Activated naive CD8-positive, alpha-beta T cell treated with anti-CD3 and anti-CD28 coated beads, Interleukin-2, amount 10 ng/mL, durations not matched to agents 7 days and 5 days (primary cell): ENCODE results near the gene TUBGCP2. TPM values are rescaled to one million over a fixed set of nuclear protein-coding genes. Genes with fewer than 3 reads are reported as not detected.

Experiments used
- ATAC-seq: fragments of 150-1000 bp; cut with Tn5 transposase; one replicate; pipeline ENCODE4 v1.10.0; 2021; ENCODE audit warnings: low read depth, moderate library complexity
- POLR2A ChIA-PET: fragments of 350-600 bp; sonication (Branson Sonifier 250); formaldehyde crosslinking; loops from one replicate; lab custom pipeline; 2021; ENCODE audit warnings: antibody characterized with exemption; lab: Charles Lee
- DNase-seq: peaks from one replicate; pipeline ENCODE4 v3.0.0; 2021
- H3K27ac Mint-ChIP-seq: one replicate; pipeline ENCODE4 v1.8.0; 2022; ENCODE audit warnings: mild to moderate bottlenecking, mixed read lengths
- H3K27me3 Mint-ChIP-seq: one replicate; pipeline ENCODE4 v1.8.0; 2022; ENCODE audit warnings: mild to moderate bottlenecking, moderate library complexity, mixed read lengths
- H3K36me3 Mint-ChIP-seq: one replicate; pipeline ENCODE4 v1.8.0; 2021; ENCODE audit warnings: mild to moderate bottlenecking, mixed read lengths
- H3K4me1 Mint-ChIP-seq: one replicate; pipeline ENCODE4 v1.8.0; 2021; ENCODE audit warnings: mixed read lengths
- H3K4me3 Mint-ChIP-seq: one replicate; pipeline ENCODE4 v1.8.0; 2022; ENCODE audit warnings: mild to moderate bottlenecking, moderate library complexity, mixed read lengths
- H3K9me3 Mint-ChIP-seq: one replicate; pipeline ENCODE4 v1.8.0; 2021; ENCODE audit warnings: mixed read lengths
- total RNA-seq, 2 experiments: library from RNA; stranded (reverse); gene quantifications; one replicate each; pipeline ENCODE4 v1.2.3, GENCODE V29; 2021

TUBGCP2 gene
- total RNA-seq, 2 experiments from 2014 or later, result 56.4 to 69.3 TPM

DNA sequence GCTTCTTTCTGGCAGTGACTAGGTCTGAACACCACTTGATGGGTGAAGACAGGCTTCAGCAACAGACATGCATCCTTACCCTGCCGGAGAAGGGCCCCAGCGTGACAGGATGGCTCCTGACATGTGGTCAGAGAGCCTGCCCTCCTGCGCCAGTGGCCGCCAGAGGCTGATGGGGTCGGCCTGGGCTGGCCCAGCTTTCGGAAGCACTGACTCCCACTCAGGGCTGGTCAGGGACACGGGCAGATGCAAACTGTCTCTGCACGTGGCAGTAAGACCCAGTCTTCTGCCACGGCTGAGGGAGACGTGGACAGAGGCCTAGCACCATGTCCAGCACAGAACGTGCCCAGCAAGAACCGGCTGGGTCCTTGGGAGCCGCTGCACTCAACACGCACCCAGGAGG is 10.2 kb downstream of the TUBGCP2 start:
- Mint-ChIP-seq H3K4me1 (no peaks in the 10 kb centered on the region), H3K36me3 (peaks cover 14% of the 10 kb centered on the region), H3K27me3 (no peaks in the 10 kb centered on the region), H3K9me3 (no peaks in the 10 kb centered on the region), H3K27ac (no peak overlapping the region), H3K4me3 (no peak overlapping the region)
- DNase-seq (no peak), ATAC-seq (no peak)
- POLR2A ChIA-PET, result no interaction called here

DNA sequence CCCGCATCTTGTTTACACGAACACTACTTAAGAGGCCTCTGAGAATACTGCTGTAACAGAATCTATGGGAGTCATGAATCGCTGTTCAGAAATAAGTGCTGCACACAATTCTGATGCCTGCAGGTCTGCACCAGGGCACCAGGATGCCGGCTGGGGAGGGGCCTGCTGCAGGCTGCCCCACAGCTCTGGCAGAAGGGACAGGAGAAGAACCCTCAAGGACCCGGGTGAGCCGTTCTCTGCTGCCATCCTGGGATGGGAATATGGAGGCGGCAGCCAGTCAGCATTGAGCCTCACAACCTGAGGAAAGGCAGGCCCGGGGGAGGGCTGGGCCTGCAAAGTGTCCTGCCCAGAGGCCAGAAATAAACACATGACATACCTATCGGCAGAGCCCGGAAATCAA is 11.2 kb downstream of the TUBGCP2 start:
- H3K4me3 Mint-ChIP-seq, result no peak overlapping the region
- no peak overlapping the region for H3K27ac Mint-ChIP-seq
- no peaks in the 10 kb centered on the region for H3K27me3 Mint-ChIP-seq
- H3K4me1 Mint-ChIP-seq, result no peaks in the 10 kb centered on the region
- POLR2A ChIA-PET, result no interaction called here
- DNase-seq, result no peak
- ATAC-seq, result no peak
- peaks cover 14% of the 10 kb centered on the region for H3K36me3 Mint-ChIP-seq
- H3K9me3 Mint-ChIP-seq, result no peaks in the 10 kb centered on the region

DNA sequence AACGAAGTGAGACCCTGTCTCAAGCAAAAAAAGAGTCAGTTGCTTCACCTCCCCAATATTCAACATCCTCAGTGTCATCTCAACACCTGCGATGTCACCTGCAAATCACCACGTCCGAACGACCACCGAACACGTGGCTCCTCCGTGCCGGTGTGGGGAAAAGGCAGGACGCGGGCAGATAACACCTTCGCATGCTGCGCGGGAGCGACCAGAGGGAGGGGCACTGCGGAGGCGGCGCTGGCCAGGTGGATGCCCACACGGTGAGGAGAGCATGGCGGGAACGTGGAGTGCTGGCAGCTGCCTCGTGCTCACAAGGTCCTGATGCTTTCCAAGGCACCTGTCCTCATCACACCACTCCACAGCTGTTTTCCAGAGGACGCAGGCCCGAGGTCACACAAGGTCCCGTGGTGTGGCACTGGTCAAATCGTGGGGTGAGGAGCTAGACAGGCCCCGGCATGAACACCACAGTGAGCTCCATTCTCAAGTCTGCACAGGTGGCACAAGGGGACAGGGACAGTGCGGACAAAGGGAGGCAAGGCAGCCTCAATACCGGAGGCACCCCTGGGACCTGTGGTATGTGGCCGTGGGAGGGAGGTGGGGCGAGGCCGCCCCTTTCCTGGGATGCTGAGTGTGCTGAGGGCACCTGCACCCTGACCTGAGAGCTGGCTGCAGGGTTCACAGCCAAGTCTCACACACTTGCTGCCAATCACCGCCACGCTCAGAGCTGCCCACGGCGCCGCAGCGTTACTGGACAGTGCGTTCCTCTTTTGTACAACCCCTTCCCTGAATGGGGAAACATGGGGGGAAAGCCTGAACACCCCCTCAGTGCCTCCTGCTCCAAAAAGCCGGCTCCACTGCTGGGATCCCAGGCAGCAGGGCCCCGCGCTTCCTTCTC is 13.0 kb downstream of the TUBGCP2 start:
- DNase-seq (no peak), ATAC-seq (no peak)
- Mint-ChIP-seq H3K9me3 (no peaks in the 10 kb centered on the region), H3K4me1 (no peaks in the 10 kb centered on the region), H3K4me3 (no peak overlapping the region), H3K27me3 (no peaks in the 10 kb centered on the region), H3K36me3 (peaks cover 14% of the 10 kb centered on the region), H3K27ac (no peak overlapping the region)
- POLR2A ChIA-PET, result no interaction called here

DNA sequence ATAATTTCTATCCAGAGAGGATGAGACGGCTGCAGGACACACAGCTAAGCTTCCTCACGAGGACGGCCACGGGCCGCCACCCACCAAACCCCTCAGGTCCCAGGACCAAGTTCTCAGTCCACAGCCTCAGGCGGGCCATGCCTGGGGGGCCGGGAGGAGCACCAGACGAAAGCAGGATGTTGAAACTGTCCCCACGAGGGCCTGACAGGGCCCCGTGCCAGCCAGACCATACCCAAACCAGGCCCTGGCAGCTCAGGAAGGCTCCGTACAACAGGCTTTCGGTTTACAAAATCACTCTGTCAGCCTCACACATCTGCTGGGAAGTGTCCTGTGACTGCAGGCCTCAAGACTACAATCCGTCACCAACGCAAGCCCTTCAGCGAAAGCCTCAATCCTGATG is 14.5 kb downstream of the TUBGCP2 start:
- no peak overlapping the region for H3K4me3 Mint-ChIP-seq
- ATAC-seq (no peak), DNase-seq (no peak)
- no peaks in the 10 kb centered on the region for H3K9me3 Mint-ChIP-seq
- no peaks in the 10 kb centered on the region for H3K4me1 Mint-ChIP-seq
- H3K27me3 Mint-ChIP-seq, result no peaks in the 10 kb centered on the region
- POLR2A ChIA-PET, result no interaction called here
- no peak overlapping the region for H3K27ac Mint-ChIP-seq
- H3K36me3 Mint-ChIP-seq, result peaks cover 13% of the 10 kb centered on the region

DNA sequence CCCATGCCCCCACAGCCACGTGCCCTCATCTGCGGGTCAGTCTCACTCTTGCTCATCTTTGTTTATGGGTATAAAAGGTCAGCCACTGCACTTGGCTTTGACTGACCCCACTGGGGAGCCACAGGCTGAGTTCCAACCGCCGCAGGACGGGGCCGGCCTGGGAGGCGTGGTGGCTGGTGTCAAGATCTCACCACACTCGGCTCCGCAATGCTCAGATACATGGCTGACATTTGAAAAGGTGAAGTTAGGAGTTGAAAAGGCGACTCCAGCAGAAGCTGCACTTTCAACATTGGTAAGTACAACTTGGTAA is 14.9 kb downstream of the TUBGCP2 start:
- Mint-ChIP-seq H3K4me1 (no peaks in the 10 kb centered on the region), H3K36me3 (peaks cover 17% of the 10 kb centered on the region), H3K4me3 (no peak overlapping the region), H3K9me3 (no peaks in the 10 kb centered on the region), H3K27ac (no peak overlapping the region), H3K27me3 (no peaks in the 10 kb centered on the region)
- ATAC-seq (no peak), DNase-seq (no peak)
- POLR2A ChIA-PET, result no interaction called here

DNA sequence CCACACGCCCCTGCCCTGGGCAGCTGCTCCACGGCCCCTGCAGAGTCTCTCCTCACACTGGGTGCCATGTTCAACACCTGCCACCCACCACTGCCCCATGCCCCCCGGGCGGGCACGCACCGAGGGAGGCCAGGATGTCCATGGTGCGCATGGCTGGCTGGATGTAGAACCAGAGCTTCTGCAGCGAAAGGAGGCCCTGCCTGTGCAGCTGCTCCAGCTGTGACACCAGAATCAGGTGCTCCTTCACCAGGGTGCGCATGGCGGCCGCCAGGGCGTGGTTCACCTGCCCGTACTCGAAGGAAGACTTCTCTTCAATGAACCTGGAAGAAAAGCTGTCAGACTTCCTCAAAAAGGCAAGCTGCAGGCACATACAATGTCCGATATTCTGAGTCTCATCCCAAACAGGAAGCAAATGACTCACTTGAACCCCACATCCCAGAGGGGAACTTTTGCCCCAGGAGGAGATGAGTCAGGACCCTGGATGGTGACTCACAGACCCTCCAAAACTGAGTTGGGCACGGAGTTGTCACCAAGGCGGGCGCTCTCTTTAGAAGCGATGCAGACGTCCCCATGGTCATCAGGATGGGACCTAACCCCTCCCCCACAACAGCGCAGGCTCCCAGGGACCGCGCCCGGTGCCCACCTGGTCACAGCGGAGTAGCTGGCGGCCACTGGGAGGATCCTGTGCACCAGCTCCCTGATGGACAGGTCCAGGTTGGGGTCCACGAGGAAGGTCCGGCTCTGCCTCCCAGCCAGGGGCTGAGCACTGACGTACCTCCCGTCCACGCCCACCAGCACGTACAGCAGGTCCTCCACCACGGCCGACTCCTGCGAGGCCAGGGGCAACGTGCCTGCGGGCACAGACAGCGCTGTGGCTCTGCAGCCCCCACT is 15.5 kb downstream of the TUBGCP2 start:
- Mint-ChIP-seq H3K9me3 (no peaks in the 10 kb centered on the region), H3K27ac (no peak overlapping the region), H3K27me3 (no peaks in the 10 kb centered on the region), H3K4me3 (no peak overlapping the region), H3K36me3 (peaks cover 18% of the 10 kb centered on the region), H3K4me1 (no peaks in the 10 kb centered on the region)
- ATAC-seq (no peak), DNase-seq (no peak)
- POLR2A ChIA-PET, result no interaction called here

DNA sequence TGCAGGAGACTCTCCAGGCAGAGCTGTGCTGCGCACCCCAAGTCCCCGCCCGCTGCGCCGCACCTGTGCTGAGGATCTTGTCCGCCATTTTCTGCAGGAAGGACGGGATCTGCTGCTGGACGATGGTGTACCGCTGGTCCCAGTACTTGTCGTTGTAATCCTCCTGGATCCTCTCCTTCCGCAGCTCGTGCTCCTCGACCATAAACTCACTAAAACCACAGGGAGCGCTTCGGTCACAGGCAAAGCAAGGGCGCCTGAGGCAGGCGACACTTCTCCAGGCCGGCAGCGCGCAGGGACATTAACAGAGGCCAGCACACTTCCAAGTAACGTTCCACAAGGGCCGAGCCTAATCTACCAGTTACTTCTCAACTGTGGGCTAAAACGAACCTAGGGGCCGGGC is 18.9 kb downstream of the TUBGCP2 start:
- Mint-ChIP-seq H3K9me3 (no peaks in the 10 kb centered on the region), H3K4me1 (no peaks in the 10 kb centered on the region), H3K36me3 (peaks cover 29% of the 10 kb centered on the region), H3K4me3 (no peak overlapping the region), H3K27ac (no peak overlapping the region), H3K27me3 (no peaks in the 10 kb centered on the region)
- POLR2A ChIA-PET, result no interaction called here
- no peak for DNase-seq
- no peak for ATAC-seq

DNA sequence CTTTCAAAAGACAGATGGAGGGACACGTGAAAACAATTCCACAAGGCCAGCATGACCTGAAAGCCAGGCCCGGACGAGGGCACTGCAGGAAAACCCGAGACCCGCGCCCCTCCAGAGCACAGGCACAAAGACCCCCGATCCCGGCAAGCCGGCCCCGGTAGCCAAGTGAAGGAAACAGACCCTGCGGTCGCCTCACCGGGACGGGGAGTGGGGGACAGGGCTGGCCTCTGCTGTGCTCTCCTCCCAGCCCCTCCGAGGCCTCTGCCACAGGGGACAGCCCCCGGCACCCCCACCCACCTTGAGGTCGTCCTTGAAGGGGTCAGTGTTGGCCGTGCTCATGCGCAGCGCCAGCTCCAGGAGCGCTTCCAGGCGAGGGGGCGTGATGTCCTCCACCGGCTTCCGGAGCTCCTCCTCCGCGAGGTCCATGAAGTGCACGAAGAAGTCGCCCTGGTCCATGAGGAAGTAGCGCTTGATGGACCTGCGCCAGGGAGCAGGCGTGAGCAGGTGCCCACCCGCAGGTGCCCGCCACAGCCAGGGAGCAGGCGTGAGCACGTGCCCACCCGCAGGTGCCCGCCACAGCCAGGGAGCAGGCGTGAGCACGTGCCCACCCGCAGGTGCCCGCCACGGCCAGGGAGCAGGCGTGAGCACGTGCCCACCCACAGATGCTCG is 20.7 kb downstream of the TUBGCP2 start:
- Mint-ChIP-seq H3K27ac (no peak overlapping the region), H3K27me3 (no peaks in the 10 kb centered on the region), H3K4me1 (no peaks in the 10 kb centered on the region), H3K4me3 (no peak overlapping the region), H3K9me3 (no peaks in the 10 kb centered on the region), H3K36me3 (peaks cover 29% of the 10 kb centered on the region)
- POLR2A ChIA-PET, result no interaction called here
- ATAC-seq (no peak), DNase-seq (no peak)

DNA sequence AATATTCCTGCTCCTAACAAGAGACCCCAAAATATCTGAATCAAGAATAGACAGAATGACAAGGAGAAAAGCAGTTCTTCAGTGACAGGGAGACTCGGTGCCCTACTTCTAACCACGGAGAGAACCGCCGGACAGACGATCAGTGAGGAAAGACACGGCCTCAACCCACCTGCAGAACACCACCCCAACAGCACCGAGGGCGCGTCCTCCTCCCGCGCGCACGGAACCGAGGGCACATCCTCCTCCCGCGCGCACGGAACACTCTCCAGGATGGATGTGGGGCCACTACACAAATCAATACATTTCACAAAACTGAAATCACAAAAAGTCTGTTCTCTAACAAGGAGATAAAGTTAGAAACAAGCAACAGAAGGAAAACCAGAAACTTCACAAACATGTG is 22.3 kb downstream of the TUBGCP2 start:
- DNase-seq, result no peak

DNA sequence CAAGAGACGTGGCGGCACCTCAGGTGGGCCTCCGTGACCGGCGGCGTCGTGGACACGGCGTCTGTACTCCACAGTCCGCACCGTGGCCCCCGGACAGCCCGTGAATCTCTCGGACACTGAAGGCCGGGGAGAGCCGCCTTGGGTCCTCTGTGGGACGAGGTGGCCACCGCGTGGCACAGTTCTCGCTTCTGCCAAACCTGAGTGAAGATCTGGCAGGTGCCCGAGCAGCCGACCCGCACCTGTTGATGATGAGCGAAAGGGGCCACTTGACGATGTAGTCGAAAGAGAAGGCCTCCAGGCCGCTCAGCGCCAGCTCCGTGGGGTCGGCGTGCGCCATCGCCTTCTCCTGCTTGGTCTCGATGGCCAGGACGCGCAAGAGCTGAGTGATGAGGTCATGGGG is 23.5 kb downstream of the TUBGCP2 start:
- Mint-ChIP-seq H3K4me1 (no peaks in the 10 kb centered on the region), H3K27me3 (no peaks in the 10 kb centered on the region), H3K36me3 (peaks cover 26% of the 10 kb centered on the region), H3K27ac (no peak overlapping the region), H3K4me3 (no peak overlapping the region), H3K9me3 (no peaks in the 10 kb centered on the region)
- DNase-seq, result no peak
- ATAC-seq, result no peak
- POLR2A ChIA-PET, result no interaction called here

More for the DNA sequence above, 22.3 kb downstream of the TUBGCP2 start:
- H3K27ac Mint-ChIP-seq, result no peak overlapping the region
- H3K4me3 Mint-ChIP-seq, result no peak overlapping the region
- no peaks in the 10 kb centered on the region for H3K9me3 Mint-ChIP-seq
- peaks cover 29% of the 10 kb centered on the region for H3K36me3 Mint-ChIP-seq
- POLR2A ChIA-PET, result interaction anchor here (0.9 kb wide), 1 partner anchor 9 kb away, joined by 3 read pairs; no protein-coding TSS in a partner anchor
- ATAC-seq, result no peak
- H3K27me3 Mint-ChIP-seq, result no peaks in the 10 kb centered on the region
- no peaks in the 10 kb centered on the region for H3K4me1 Mint-ChIP-seq

DNA sequence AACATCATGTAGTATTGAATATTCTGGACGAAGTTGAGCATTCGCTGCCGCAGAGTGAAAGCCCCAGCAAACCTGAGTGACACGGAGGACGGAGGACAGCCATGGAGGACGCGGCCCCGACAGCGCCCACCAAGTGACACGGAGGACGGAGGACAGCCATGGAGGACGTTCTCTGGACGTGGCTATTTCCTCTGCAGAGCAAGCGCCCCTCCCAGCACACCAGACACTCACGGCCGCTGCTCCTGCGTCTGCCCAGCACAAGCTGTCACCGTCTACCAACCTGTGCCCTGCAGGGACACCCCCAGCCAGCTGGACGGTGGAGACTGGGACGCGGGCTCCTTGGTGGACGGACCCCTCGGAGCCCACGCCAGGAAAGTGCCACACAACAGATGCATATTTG is 24.7 kb downstream of the TUBGCP2 start:
- peaks cover 25% of the 10 kb centered on the region for H3K36me3 Mint-ChIP-seq
- POLR2A ChIA-PET, result no interaction called here
- ATAC-seq (no peak), DNase-seq (no peak)
- peaks cover 2% of the 10 kb centered on the region for H3K4me1 Mint-ChIP-seq
- no peak overlapping the region for H3K27ac Mint-ChIP-seq
- H3K27me3 Mint-ChIP-seq, result no peaks in the 10 kb centered on the region
- no peaks in the 10 kb centered on the region for H3K9me3 Mint-ChIP-seq
- no peak overlapping the region for H3K4me3 Mint-ChIP-seq

DNA sequence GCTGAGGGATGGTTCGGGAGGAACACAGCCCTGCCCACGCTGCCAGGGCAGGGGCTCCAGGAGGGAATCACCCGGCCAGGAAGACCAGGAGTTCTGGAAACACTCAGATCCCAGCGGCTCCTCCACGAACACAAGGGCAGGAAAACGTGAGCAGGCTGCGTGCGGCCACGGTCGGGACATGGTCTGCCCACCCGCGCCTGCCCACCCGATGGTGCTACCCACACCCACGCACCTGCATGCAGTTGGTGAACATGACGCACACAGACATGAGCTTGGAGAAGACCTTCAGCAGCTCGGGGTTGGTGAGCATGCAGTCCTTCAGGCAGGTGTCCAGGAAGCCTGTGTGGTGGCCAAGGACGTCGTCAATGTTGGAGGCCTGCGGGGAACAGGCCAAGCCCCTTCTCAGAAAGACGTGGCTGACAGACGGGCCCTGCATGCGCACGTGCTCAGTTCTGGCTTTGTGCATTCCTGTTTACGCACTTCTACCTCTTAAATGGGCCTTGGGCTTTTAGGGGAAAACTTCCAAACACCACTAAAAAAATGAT is 25.8 kb downstream of the TUBGCP2 start:
- ATAC-seq, result no peak
- peaks cover 22% of the 10 kb centered on the region for H3K36me3 Mint-ChIP-seq

DNA sequence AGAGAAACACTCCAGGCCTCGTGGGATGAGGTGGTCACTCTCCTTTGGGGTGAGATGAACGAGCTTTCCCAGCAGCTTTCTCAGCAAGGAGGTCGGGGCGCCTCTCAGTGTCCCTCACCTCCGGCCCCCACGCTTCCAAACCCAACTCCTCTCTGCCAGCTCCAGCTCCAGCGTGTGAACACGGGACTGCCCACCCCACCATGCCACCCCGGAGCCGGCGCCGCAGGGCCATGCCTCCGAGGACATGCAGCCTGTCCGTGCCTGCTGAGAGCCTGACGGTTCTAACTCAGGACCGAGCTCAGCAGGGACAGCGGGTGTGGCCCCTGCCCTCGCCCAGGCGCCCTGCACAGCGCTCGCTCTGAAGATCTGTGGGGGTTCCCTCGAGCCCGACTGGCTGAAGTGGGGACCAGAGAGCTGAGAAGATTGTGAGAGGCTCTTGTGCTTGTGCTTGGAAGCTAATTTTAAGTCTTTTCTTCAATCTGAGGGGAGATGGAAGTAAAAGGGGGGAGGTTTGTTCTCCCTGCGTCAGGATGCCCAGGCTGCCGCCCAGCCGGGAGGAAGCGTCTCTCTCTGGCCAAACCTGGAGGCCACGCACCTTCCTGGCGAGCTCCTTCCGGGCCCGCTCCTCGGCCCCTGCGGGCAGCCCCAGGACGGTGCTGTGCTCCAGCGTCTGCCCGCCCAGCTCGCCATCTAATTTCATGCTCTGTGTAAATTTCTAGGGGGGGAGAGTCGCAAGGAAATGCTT is 26.9 kb downstream of the TUBGCP2 start:
- H3K4me3 Mint-ChIP-seq, result no peak overlapping the region
- peaks cover 15% of the 10 kb centered on the region for H3K36me3 Mint-ChIP-seq
- no peak for ATAC-seq
- H3K27me3 Mint-ChIP-seq, result no peaks in the 10 kb centered on the region
- DNase-seq, result no peak
- peaks cover 15% of the 10 kb centered on the region for H3K4me1 Mint-ChIP-seq
- no peaks in the 10 kb centered on the region for H3K9me3 Mint-ChIP-seq
- H3K27ac Mint-ChIP-seq, result no peak overlapping the region
- POLR2A ChIA-PET, result no interaction called here

More for the DNA sequence above, 25.8 kb downstream of the TUBGCP2 start:
- no peak for DNase-seq
- Mint-ChIP-seq H3K4me3 (no peak overlapping the region), H3K27ac (no peak overlapping the region), H3K27me3 (no peaks in the 10 kb centered on the region), H3K9me3 (no peaks in the 10 kb centered on the region), H3K4me1 (peaks cover 11% of the 10 kb centered on the region)
- POLR2A ChIA-PET, result no interaction called here
